ENCODE results near the gene ISG20L2. TPM values are rescaled to one million over a fixed set of nuclear protein-coding genes. Genes with fewer than 3 reads are reported as not detected.

ISG20L2 gene
- total RNA-seq, 1 experiment from 2014 or later: 33.2 TPM

DNA sequence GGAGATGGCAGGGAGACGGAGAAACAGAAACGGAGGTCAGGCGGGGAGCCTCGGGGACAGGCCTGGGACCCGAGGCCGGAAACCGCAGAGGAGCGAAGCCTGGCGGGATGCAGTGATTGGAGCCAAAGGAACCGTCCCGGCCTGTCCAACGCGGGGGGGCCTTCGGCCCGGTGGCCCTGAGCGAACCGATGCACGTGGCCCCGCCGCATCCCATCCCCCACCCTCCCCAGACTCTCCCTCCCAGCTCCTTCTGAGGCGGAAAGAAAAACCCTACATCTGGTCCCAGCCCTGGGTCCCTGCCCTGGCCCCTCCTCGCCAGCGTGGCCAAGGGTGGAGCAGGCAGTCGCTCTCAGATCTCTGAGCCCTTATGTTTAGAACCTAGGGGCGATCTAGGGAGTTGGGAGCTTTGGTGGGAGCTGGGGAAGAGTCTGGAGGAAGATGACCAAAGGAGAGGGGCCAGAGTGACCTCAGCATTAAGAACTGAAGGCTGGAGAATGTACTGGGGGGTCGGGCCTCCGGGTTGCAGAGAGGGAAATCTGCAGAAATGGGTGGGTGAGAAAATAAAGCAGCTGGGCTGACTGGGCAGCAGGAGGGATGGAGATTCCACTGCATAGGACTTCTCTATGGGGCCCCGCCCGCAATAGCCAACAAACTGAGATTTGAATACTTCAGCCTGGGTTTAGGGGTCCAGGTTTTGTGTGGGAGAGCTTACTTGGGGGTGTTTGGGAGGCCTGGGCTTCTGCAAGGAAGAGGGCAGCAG is 21.7 kb downstream of the ISG20L2 start:
- TF ChIP-seq, protein P1, sequence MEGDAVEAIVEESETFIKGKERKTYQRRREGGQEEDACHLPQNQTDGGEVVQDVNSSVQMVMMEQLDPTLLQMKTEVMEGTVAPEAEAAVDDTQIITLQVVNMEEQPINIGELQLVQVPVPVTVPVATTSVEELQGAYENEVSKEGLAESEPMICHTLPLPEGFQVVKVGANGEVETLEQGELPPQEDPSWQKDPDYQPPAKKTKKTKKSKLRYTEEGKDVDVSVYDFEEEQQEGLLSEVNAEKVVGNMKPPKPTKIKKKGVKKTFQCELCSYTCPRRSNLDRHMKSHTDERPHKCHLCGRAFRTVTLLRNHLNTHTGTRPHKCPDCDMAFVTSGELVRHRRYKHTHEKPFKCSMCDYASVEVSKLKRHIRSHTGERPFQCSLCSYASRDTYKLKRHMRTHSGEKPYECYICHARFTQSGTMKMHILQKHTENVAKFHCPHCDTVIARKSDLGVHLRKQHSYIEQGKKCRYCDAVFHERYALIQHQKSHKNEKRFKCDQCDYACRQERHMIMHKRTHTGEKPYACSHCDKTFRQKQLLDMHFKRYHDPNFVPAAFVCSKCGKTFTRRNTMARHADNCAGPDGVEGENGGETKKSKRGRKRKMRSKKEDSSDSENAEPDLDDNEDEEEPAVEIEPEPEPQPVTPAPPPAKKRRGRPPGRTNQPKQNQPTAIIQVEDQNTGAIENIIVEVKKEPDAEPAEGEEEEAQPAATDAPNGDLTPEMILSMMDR (conservative IDR thresholded peaks at IDR 0.05): no peak
- TF ChIP-seq EZH2 (IDR thresholded peaks at IDR 0.05; ENCODE audit: low read depth): no peak
- H3K79me2 ChIP-seq (ENCODE audit: low read depth): peaks cover 23% of the 10 kb centered on the region
- no peak overlapping the region for H3K4me3 ChIP-seq

DNA sequence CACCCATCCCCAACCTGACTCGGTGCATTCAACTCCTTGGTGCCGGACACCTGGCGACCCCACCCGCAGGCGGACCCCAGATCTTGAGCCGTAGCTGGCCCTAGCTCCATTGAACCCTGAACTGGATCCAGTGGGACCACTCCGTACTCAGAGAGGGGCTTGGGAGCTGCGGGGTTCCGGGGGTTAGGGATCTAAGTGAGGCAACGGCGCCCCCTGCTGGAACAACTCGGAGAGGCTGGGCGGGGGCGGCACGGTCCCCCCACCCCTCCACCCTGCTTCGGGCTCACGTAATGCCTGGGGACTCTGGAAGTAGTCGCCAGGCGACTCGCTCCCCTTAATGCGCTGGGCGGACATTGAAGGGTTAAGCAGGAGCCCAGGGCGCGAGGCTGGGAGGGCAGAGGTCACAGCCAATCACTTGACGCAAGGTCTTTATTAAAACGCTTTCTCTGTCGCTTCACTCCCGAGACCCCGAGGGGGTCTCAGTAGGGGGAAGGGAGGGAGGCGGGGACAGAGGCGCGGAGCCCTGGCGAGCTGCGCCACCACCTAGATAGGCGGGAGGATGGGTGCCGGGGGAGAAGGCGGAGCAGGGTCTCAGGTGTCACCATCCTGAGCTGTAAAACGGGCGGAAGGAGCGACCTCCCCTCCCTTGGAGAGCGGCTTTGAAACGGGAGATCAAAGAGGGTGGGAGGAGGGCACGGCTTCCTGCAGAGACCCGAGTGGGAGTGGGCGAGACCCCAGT is 22.5 kb downstream of the ISG20L2 start:
- Histone ChIP-seq H3K9me3 (ENCODE audit: insufficient read depth, low read depth) (no peaks in the 10 kb centered on the region), H3K79me2 (ENCODE audit: low read depth) (peaks cover 30% of the 10 kb centered on the region), H3K27me3 (ENCODE audit: insufficient read depth, low read depth) (no peaks in the 10 kb centered on the region), H4K20me1 (ENCODE audit: insufficient read depth) (no peaks in the 10 kb centered on the region), H3F3A (ENCODE audit: insufficient read depth, low read depth) (peaks cover 19% of the 10 kb centered on the region), H3K36me3 (ENCODE audit: low read depth) (no peaks in the 10 kb centered on the region), H2AFZ (peak overlapping the region; percentile 71), H3K4me3 (peak overlapping the region; percentile 79), H3K4me2 (peak overlapping the region; percentile 92), H3K27ac (0 out of 2 replicates have a peak overlapping the region, but pooled peaks have one; percentile 55), H3K4me1 (replicated peaks; ENCODE audit: insufficient read depth) (peaks cover 47% of the 10 kb centered on the region), H3K9me2 (ENCODE audit: insufficient read depth) (no peaks in the 10 kb centered on the region)
- intact Hi-C loops (cut with micrococcal nuclease; ENCODE audit: unreplicated experiment): loop anchor here (1.0 kb wide), 4 partner anchors 13 to 46 kb away; no protein-coding TSS in a partner anchor
- TF ChIP-seq, protein P1 (conservative IDR thresholded peaks at IDR 0.05): peak; percentile 98
- TF ChIP-seq EZH2 (IDR thresholded peaks at IDR 0.05; ENCODE audit: low read depth): no peak
- peak in 1 of 2 experiments; percentile 86 for DNase-seq
- no TSS peak for BruUV-seq (replicated peaks)
- POLR2A ChIA-PET (ENCODE audit: unreplicated experiment): interaction anchor here (0.6 to 2.3 kb wide), 12 partner anchors 11 to 782 kb away, joined by 3 to 28 read pairs (median 11); partner anchors contain the start of genes METTL25B and MRPL24
- CTCF ChIA-PET: interaction anchor here (3.8 to 8.4 kb wide), 2 partner anchors 16 to 20 kb away, joined by 21 to 109 read pairs; no protein-coding TSS in a partner anchor

More for the DNA sequence above, 21.7 kb downstream of the ISG20L2 start:
- peak in 1 of 2 experiments; percentile 25 for DNase-seq
- H3K4me1 ChIP-seq (replicated peaks; ENCODE audit: insufficient read depth): peaks cover 55% of the 10 kb centered on the region
- no TSS peak for BruUV-seq (replicated peaks)
- no peak overlapping the region for H3K27ac ChIP-seq
- H3F3A ChIP-seq (ENCODE audit: insufficient read depth, low read depth): peaks cover 19% of the 10 kb centered on the region
- intact Hi-C loops (cut with micrococcal nuclease; ENCODE audit: unreplicated experiment): loop anchor here (1.0 kb wide), 2 partner anchors 18 to 47 kb away; no protein-coding TSS in a partner anchor
- H3K27me3 ChIP-seq (ENCODE audit: insufficient read depth, low read depth): no peaks in the 10 kb centered on the region
- POLR2A ChIA-PET (ENCODE audit: unreplicated experiment): interaction anchor here (0.6 to 2.3 kb wide), 3 partner anchors 14 to 34 kb away, joined by 3 to 28 read pairs (median 11); partner anchors contain the start of gene MRPL24
- no peak overlapping the region for H3K4me2 ChIP-seq
- H4K20me1 ChIP-seq (ENCODE audit: insufficient read depth): no peaks in the 10 kb centered on the region
- H3K36me3 ChIP-seq (ENCODE audit: low read depth): no peaks in the 10 kb centered on the region
- CTCF ChIA-PET: interaction anchor here (0.6 to 8.4 kb wide), 3 partner anchors 17 to 48 kb away, joined by 3 to 109 read pairs (median 21); no protein-coding TSS in a partner anchor
- no peak overlapping the region for H2AFZ ChIP-seq
- no peaks in the 10 kb centered on the region for H3K9me3 ChIP-seq (ENCODE audit: insufficient read depth, low read depth)
- no peaks in the 10 kb centered on the region for H3K9me2 ChIP-seq (ENCODE audit: insufficient read depth)
